ENCODE results near the gene RAB33B. TPM values are rescaled to one million over a fixed set of nuclear protein-coding genes. Genes with fewer than 3 reads are reported as not detected.

RAB33B gene
- total and polyA plus RNA-seq, 2 of the 8 experiments (the other 6 are each of a cell fraction or from before 2014, with no cell fraction given), result 4.2 to 8.7 TPM

GRCh38 chr4:139509727-139510410, 55.9 kb downstream of the RAB33B start:
- H4K5ac ChIP-seq (ENCODE audit: insufficient read length, low read depth, low read length), result no peak overlapping the region
- H3K18ac ChIP-seq (ENCODE audit: extremely low read depth, low read length), result no peak overlapping the region
- ChIA-PET CTCF (ENCODE audit: partially characterized antibody) (interaction anchor here (0.6 to 4.8 kb wide), 33 partner anchors 8 to 192 kb away, joined by 3 to 38 read pairs (median 5); no protein-coding TSS in a partner anchor), POLR2A (ENCODE audit: partially characterized antibody) (interaction anchor here (1.0 to 1.2 kb wide), 2 partner anchors 40 to 125 kb away, joined by 3 to 4 read pairs; no protein-coding TSS in a partner anchor)
- no peaks in the 10 kb centered on the region for H3K23me2 ChIP-seq (ENCODE audit: low read depth, low read length)
- H3K4ac ChIP-seq (replicated peaks; ENCODE audit: insufficient read length, low read depth, low read length), result no peak overlapping the region
- no peak overlapping the region for H3K14ac ChIP-seq (ENCODE audit: insufficient read length)
- H3K9me3 ChIP-seq (ENCODE audit: insufficient read depth in 2 of 2, low read depth in 1 of 2, low read length in 1 of 2), result no peaks in the 10 kb centered on the region
- peaks cover 0 to 9% (median 2%) of the 10 kb centered on the region in 4 experiments; a peak in 3 of 7 replicates for H3K4me1 ChIP-seq (replicated peaks in 1 of 4; ENCODE audit: control insufficient read depth in 3 of 4, insufficient read depth in 4 of 4, low read length in 3 of 4)
- no peak for FAIRE-seq
- no peak for DNase-seq (ENCODE audit: low read depth in 1 of 2, low spot score in 2 of 2)
- H3K4me2 ChIP-seq (ENCODE audit: insufficient read depth in 1 of 2, low read depth in 2 of 2, low read length in 2 of 2), result no peak overlapping the region
- H2BK5ac ChIP-seq (ENCODE audit: low read depth, low read length), result no peak overlapping the region
- no peak overlapping the region for H2BK12ac ChIP-seq (ENCODE audit: low read depth, low read length)
- no peaks in the 10 kb centered on the region for H3K27me3 ChIP-seq (replicated peaks in 1 of 4; ENCODE audit: control insufficient read depth in 3 of 4, extremely low read depth in 1 of 4, insufficient read depth in 3 of 4, low read length in 3 of 4)
- H3K27ac ChIP-seq (ENCODE audit: low read depth, low read length), result no peak overlapping the region
- no peak overlapping the region for H3K4me3 ChIP-seq (ENCODE audit: extremely low read depth in 1 of 4, insufficient read depth in 2 of 4, low read depth in 3 of 4, low read length in 4 of 4)
- H4K91ac ChIP-seq (replicated peaks; ENCODE audit: insufficient read length, low read length), result no peak overlapping the region
- H3K79me1 ChIP-seq (ENCODE audit: low read depth, low read length), result no peaks in the 10 kb centered on the region
- no peak overlapping the region for H4K8ac ChIP-seq (ENCODE audit: extremely low read depth, insufficient read depth, low read length)
- no peaks in the 10 kb centered on the region for H4K20me1 ChIP-seq (replicated peaks in 1 of 2; ENCODE audit: control insufficient read depth in 1 of 2, insufficient read depth in 2 of 2, low read length in 2 of 2)
- H2AFZ ChIP-seq (ENCODE audit: low read length), result no peak overlapping the region
- H2AK5ac ChIP-seq (ENCODE audit: low read depth, low read length), result no peak overlapping the region
- H3K23ac ChIP-seq (ENCODE audit: insufficient read length), result no peak overlapping the region
- WGBS, 2 experiments (ENCODE audit: extremely low coverage in 1 of 2, insufficient coverage in 1 of 2, insufficient read length in 1 of 2, insufficient replicate concordance in 2 of 2, low coverage in 1 of 2, low lambda C conversion rate in 2 of 2, missing lambda C conversion rate in 1 of 2), result 86% methylated on average over 6 of the region's 6 CpGs; no CpG with 5 or more reads in 1 of the 2 experiments
- no peak overlapping the region for H3K9ac ChIP-seq (replicated peaks in 1 of 4; ENCODE audit: extremely low read depth in 1 of 4, low read depth in 3 of 4, low read length in 3 of 4)
- H3K56ac ChIP-seq (replicated peaks; ENCODE audit: insufficient read length, low read depth, low read length), result no peak overlapping the region
- H2BK120ac ChIP-seq (replicated peaks; ENCODE audit: low read depth, low read length), result no peak overlapping the region
- H3K79me2 ChIP-seq (ENCODE audit: control insufficient read depth in 1 of 2, insufficient read depth in 2 of 2, low read length in 2 of 2), result no peaks in the 10 kb centered on the region
- no peak overlapping the region for H2BK15ac ChIP-seq (ENCODE audit: low read length)
- no peak overlapping the region for H2BK20ac ChIP-seq (ENCODE audit: low read length)
- no peaks in the 10 kb centered on the region for H3K36me3 ChIP-seq (ENCODE audit: control insufficient read depth in 2 of 4, insufficient read depth in 4 of 4, low read length in 3 of 4)
- TF ChIP-seq YY1 (IDR thresholded peaks at IDR 0.05; ENCODE audit: low read depth, low read length), result 0 out of 2 replicates have a peak, but pooled peaks have one; percentile 14
